IPS-18c (cell line): ENCODE data around the gene TNRC6B.
"Not testable (repeated sequence)": the region's sequence is repeated elsewhere in the genome, so short reads cannot be mapped to it uniquely, and the experiment has no call there.

Experiments
- H3K4me3 ChIP-seq: 2 replicates; pipeline ENCODE4 v1.7.0; 2013; ENCODE audit warnings: low read depth, mild to moderate bottlenecking, low read length, moderate library complexity; ENCODE audit not compliant: insufficient read depth
- H3K9me3 ChIP-seq: one replicate; pipeline ENCODE4 v1.6.1; 2013; ENCODE audit warnings: mild to moderate bottlenecking, low read length, moderate library complexity; ENCODE audit not compliant: control insufficient read depth, insufficient read depth

TNRC6B gene

GRCh38 chr22:40178417-40179409 lies 988 bp downstream of the TNRC6B start:
- Histone ChIP-seq H3K9me3 (no peaks in the 10 kb centered on the region), H3K4me3 (peak overlapping the region; percentile 67)

- Histone ChIP-seq H3K4me3 (peak overlapping the region; percentile 67; the same call in 1 of the 2 replicates), H3K9me3 (no peaks in the 10 kb centered on the region)
Measured at GRCh38 chr22:40179526-40179925, 1.8 kb downstream of the TNRC6B start.

- Histone ChIP-seq H3K9me3 (no peaks in the 10 kb centered on the region), H3K4me3 (no peak overlapping the region)
Measured at GRCh38 chr22:40180403-40180802, 2.7 kb downstream of the TNRC6B start.

GRCh38 chr22:40181323-40181722 lies 3.6 kb downstream of the TNRC6B start:
- no peaks in the 10 kb centered on the region for H3K9me3 ChIP-seq
- no peak overlapping the region for H3K4me3 ChIP-seq

- Histone ChIP-seq H3K4me3 (no peak overlapping the region), H3K9me3 (no peaks in the 10 kb centered on the region)
Measured at GRCh38 chr22:40182231-40182835, 4.6 kb downstream of the TNRC6B start.

- Histone ChIP-seq H3K9me3 (no peaks in the 10 kb centered on the region), H3K4me3 (no peak overlapping the region)
Measured at GRCh38 chr22:40183029-40183581, 5.4 kb downstream of the TNRC6B start.

- not testable (repeated sequence) for H3K4me3 ChIP-seq, H3K9me3 ChIP-seq
Measured at GRCh38 chr22:40183603-40184002, 5.9 kb downstream of the TNRC6B start.

- Histone ChIP-seq H3K9me3 (no peaks in the 10 kb centered on the region), H3K4me3 (no peak overlapping the region)
Measured at GRCh38 chr22:40187389-40187788, 9.7 kb downstream of the TNRC6B start.

- Histone ChIP-seq H3K4me3 (no peak overlapping the region), H3K9me3 (no peaks in the 10 kb centered on the region)
Measured at GRCh38 chr22:40189997-40190396, 12.3 kb downstream of the TNRC6B start.

- H3K9me3 ChIP-seq: no peaks in the 10 kb centered on the region
- no peak overlapping the region for H3K4me3 ChIP-seq
Measured at GRCh38 chr22:40190501-40190900, 12.8 kb downstream of the TNRC6B start.

- Histone ChIP-seq H3K4me3 (peak overlapping the region; percentile 16; the same call in 1 of the 2 replicates), H3K9me3 (no peaks in the 10 kb centered on the region)
Measured at GRCh38 chr22:40193429-40194421, 16.0 kb downstream of the TNRC6B start.

- Histone ChIP-seq H3K4me3 (peak overlapping the region; percentile 16; the same call in 1 of the 2 replicates), H3K9me3 (no peaks in the 10 kb centered on the region)
Measured at GRCh38 chr22:40194656-40195055, 16.9 kb downstream of the TNRC6B start.

- no peaks in the 10 kb centered on the region for H3K9me3 ChIP-seq
- H3K4me3 ChIP-seq: no peak overlapping the region; the same call in 1 of the 2 replicates
Measured at GRCh38 chr22:40196628-40197360, 19.1 kb downstream of the TNRC6B start.

- H3K9me3 ChIP-seq, H3K4me3 ChIP-seq: not testable (repeated sequence)
Measured at GRCh38 chr22:40197421-40197820, 19.7 kb downstream of the TNRC6B start.

- no peaks in the 10 kb centered on the region for H3K9me3 ChIP-seq
- H3K4me3 ChIP-seq: no peak overlapping the region
Measured at GRCh38 chr22:40198733-40199132, 21.0 kb downstream of the TNRC6B start.

- Histone ChIP-seq H3K4me3 (no peak overlapping the region), H3K9me3 (no peaks in the 10 kb centered on the region)
Measured at GRCh38 chr22:40199223-40199622, 21.5 kb downstream of the TNRC6B start.
